GM12878 (cell line): Measurements from ENCODE around the gene LCP1. TPM values are rescaled to one million over a fixed set of nuclear protein-coding genes. Genes with fewer than 3 reads are reported as not detected.
A peak's percentile ranks its signal among the peaks of the same experiment; 100 is the strongest.

Experiments
- ATAC-seq: fragments of 200-7000 bp; cut with Tn5 transposase; 3 replicates; pipeline ENCODE4 v1.9.1; 2020; ENCODE audit warnings: mild to moderate bottlenecking, moderate library complexity
- BruUV-seq: library from RNA; stranded (reverse); fragments of 400-500 nt; replicated peaks from 2 replicates; lab custom pipeline; 2021; lab: Mats Ljungman, UMichigan
- CTCF ChIA-PET: fragments of 300-600 bp; sonication (Branson Sonifier 250); formaldehyde crosslinking; extraction: SDS; loops from one replicate; lab custom pipeline; 2021; ENCODE audit warnings: inconsistent platforms; lab: Yijun Ruan, JAX
- POLR2A ChIA-PET: fragments of 350-600 bp; formaldehyde crosslinking; extraction: SDS; loops from one replicate; lab custom pipeline; 2021; ENCODE audit warnings: inconsistent platforms; lab: Charles Lee
- RAD21 ChIA-PET: fragments of 300-600 bp; sonication (Branson Sonifier 250); formaldehyde crosslinking; loops from one replicate; lab custom pipeline; 2023; ENCODE audit warnings: antibody characterized with exemption; ENCODE audit not compliant: unreplicated experiment; lab: Charles Lee
- SMC1A ChIA-PET: fragments of 300-600 bp; sonication (Branson Sonifier 250); formaldehyde crosslinking; loops from one replicate; lab custom pipeline; 2023; ENCODE audit not compliant: unreplicated experiment, uncharacterized antibody; lab: Charles Lee
- DNase-seq: peaks from one replicate; pipeline ENCODE4 v3.0.0-alpha.2; 2011; ENCODE audit warnings: low read depth, low spot score
- FAIRE-seq: peaks from 3 replicates; lab custom pipeline; 2011; peaks lifted over from hg19 to GRCh38; lab: Jason Lieb, UNC
- H2AFZ ChIP-seq: 2 replicates; pipeline ENCODE4 v1.6.0; 2011; ENCODE audit warnings: low read depth, low read length, control low read depth; ENCODE audit not compliant: control insufficient read depth
- H3K27ac ChIP-seq: 2 replicates; pipeline ENCODE4 v1.5.1; 2011; ENCODE audit warnings: control low read depth; ENCODE audit not compliant: control insufficient read depth, insufficient read depth
- H3K27me3 ChIP-seq, 2 experiments: replicated peaks in 1 of 2; 2 replicates each; pipeline versions ENCODE4 v1.6.0 to v1.6.1; 2011; ENCODE audit warnings: low read length in 1 of 2; ENCODE audit not compliant: control insufficient read depth in 2 of 2, insufficient read depth in 2 of 2
- H3K36me3 ChIP-seq, 2 experiments: 2 replicates each; pipeline ENCODE4 v1.5.1; 2011; ENCODE audit warnings: low read length in 1 of 2; ENCODE audit not compliant: control insufficient read depth in 2 of 2, insufficient read depth in 2 of 2
- H3K4me1 ChIP-seq: 2 replicates; pipeline ENCODE4 v1.6.1; 2011; ENCODE audit warnings: mild to moderate bottlenecking, low read length, moderate library complexity, mixed read lengths; ENCODE audit not compliant: control insufficient read depth, insufficient read depth
- H3K4me2 ChIP-seq: 2 replicates; pipeline ENCODE4 v1.6.0; 2011; ENCODE audit warnings: control low read depth; ENCODE audit not compliant: control insufficient read depth, insufficient read depth
- H3K4me3 ChIP-seq: fragments of 200-600 bp; sonication (generic); 2 replicates; pipeline ENCODE4 v1.5.1; 2016
- H3K79me2 ChIP-seq: 2 replicates; pipeline ENCODE4 v1.6.0; 2011; ENCODE audit warnings: low read length; ENCODE audit not compliant: control insufficient read depth, insufficient read depth
- H3K9ac ChIP-seq: 2 replicates; pipeline ENCODE4 v1.8.0; 2011; ENCODE audit warnings: low read length, control low read depth, mixed read lengths; ENCODE audit not compliant: control insufficient read depth, insufficient read depth
- H3K9me3 ChIP-seq: replicated peaks from 3 replicates; pipeline ENCODE4 v1.5.1; 2011; ENCODE audit warnings: mild to moderate bottlenecking, low read length; ENCODE audit not compliant: control insufficient read depth, insufficient read depth
- H4K20me1 ChIP-seq: 2 replicates; pipeline ENCODE4 v1.6.0; 2011; ENCODE audit not compliant: control insufficient read depth, insufficient read depth
- ATF2 ChIP-seq: IDR thresholded peaks from 2 replicates; pipeline ENCODE4 v1.6.1; 2012; ENCODE audit warnings: low read length, inconsistent platforms
- BMI1 ChIP-seq: fragments of 450-650 bp; IDR thresholded peaks from 2 replicates; pipeline ENCODE4 v1.6.1; 2016; ENCODE audit warnings: mild to moderate bottlenecking, moderate library complexity, borderline replicate concordance
- CBX3 ChIP-seq: fragments of 200-600 bp; sonication (generic); IDR thresholded peaks from 2 replicates; pipeline ENCODE4 v1.6.1; 2016; ENCODE audit warnings: low read depth, borderline replicate concordance
- E2F4 ChIP-seq: IDR thresholded peaks from 2 replicates; pipeline ENCODE4 v1.6.1; 2012; ENCODE audit warnings: low read depth, low read length, improper control_type of control experiment
- ELK1 ChIP-seq: IDR thresholded peaks from 2 replicates; pipeline ENCODE4 v1.6.1; 2012; ENCODE audit warnings: low read depth, low read length, improper control_type of control experiment
- IKZF1 ChIP-seq: fragments of 450-650 bp; conservative IDR thresholded peaks from 2 replicates; pipeline ENCODE4 v1.6.1; 2017; ENCODE audit warnings: antibody characterized with exemption, mild to moderate bottlenecking
- PAX8 ChIP-seq: fragments of 450-650 bp; IDR thresholded peaks from 2 replicates; pipeline ENCODE4 v1.6.1; 2017; ENCODE audit warnings: mild to moderate bottlenecking, moderate library complexity
- RAD51 ChIP-seq: fragments of 450-650 bp; IDR thresholded peaks from 2 replicates; pipeline ENCODE4 v1.6.1; 2016; ENCODE audit warnings: moderate library complexity, mild to moderate bottlenecking, inconsistent platforms
- SPI1 ChIP-seq: IDR thresholded peaks from 2 replicates; pipeline ENCODE4 v1.6.1; 2011; ENCODE audit warnings: low read depth, mild to moderate bottlenecking, low read length, moderate library complexity, borderline replicate concordance; ENCODE audit not compliant: insufficient read depth
- YY1 ChIP-seq: IDR thresholded peaks from 2 replicates; pipeline ENCODE4 v1.6.1; 2011; ENCODE audit warnings: low read depth, mild to moderate bottlenecking, low read length
- in situ Hi-C: fragments of 300-500 bp; cut with MboI; formaldehyde crosslinking; loops from 9 replicates; pipeline ENCODE4 v1.14.3; 2018; ENCODE audit warnings: mixed read lengths
- intact Hi-C: fragments of 100-400 bp; cut with micrococcal nuclease; formaldehyde crosslinking; loops from one replicate; pipeline ENCODE4 v1.14.2; 2022; ENCODE audit not compliant: unreplicated experiment
- polyA plus RNA-seq, 11 experiments: library from polyadenylated mRNA; depleted of rRNA in 4 of 11; unstranded in 6 of 11; stranded (reverse) in 5 of 11; fragments of >200 nt; fragmentation: Nextera tagmentation in 4 of 11; fragmentation: Illumina TruSeq in 1 of 11; extraction: Ambion mirVana in 4 of 11; extraction: Trizol in 1 of 11; gene quantifications; 1 replicate in 1 of 11; 2 replicates in 10 of 11; pipeline versions ENCODE4 v1.2.1 to v1.2.3, GENCODE V29; 2011 to 2016; ENCODE audit warnings: inconsistent platforms in 2 of 11, missing spikeins in 2 of 11, low read depth in 1 of 11
- total RNA-seq, 4 experiments: library from RNA; depleted of rRNA in 3 of 4; stranded (reverse); fragments of >200 nt in 3 of 4; fragmentation: Illumina TruSeq in 1 of 4; extraction: Trizol in 1 of 4; gene quantifications; 2 replicates each; pipeline versions ENCODE4 v1.2.1 to v1.2.3, GENCODE V29; 2013 to 2021
- TF ChIP-seq, protein P1 (sequence below): IDR thresholded peaks from 2 replicates; pipeline ENCODE4 v1.6.1; 2012; ENCODE audit warnings: mild to moderate bottlenecking, low read depth, low read length
- TF ChIP-seq, protein P2 (sequence below): IDR thresholded peaks from 2 replicates; pipeline ENCODE4 v1.6.1; 2011; ENCODE audit warnings: low read depth, low read length, improper control_type of control experiment, borderline replicate concordance

LCP1 gene
- total and polyA plus RNA-seq, 10 of the 15 experiments (the other 5 are each of a cell fraction or from before 2014, with no cell fraction given): 775 to 2,201 (median 1,556) TPM

DNA sequence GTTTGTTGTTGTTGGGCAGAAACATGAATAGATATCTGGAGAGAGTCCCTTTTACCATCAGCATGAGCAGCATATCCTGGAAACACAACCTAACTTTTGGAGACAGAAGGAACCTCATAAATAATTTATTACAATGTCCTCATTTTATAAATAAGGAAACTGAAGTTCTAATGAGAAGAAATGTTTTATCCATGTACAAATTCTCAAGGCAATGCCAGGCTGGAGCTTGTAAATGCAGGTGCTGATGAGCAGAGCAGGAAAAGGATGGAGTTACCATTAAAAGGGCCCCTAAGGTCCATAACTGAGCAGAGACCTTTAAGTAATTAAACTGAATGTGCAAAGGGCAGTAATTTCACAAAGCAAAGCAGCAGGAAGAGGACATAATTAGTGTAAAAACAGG is 17.3 kb downstream of the LCP1 start:
- peaks cover 7 to 20% of the 10 kb centered on the region in 2 experiments for H3K36me3 ChIP-seq
- ChIA-PET CTCF (interaction anchor here (0.7 to 2.0 kb wide), 6 partner anchors 9 to 159 kb away, joined by 3 to 4 read pairs (median 3); partner anchors contain the start of gene LCP1), RAD21 (interaction anchor here (9.7 kb wide), 1 partner anchor 14 kb away, joined by 184 read pairs; the partner anchor contains the start of gene LCP1), POLR2A (interaction anchor here (6.4 kb wide), 1 partner anchor 12 kb away, joined by 95 read pairs; no protein-coding TSS in a partner anchor), SMC1A (interaction anchor here (16.5 kb wide), 1 partner anchor 12 kb away, joined by 295 read pairs; the partner anchor contains the start of gene LCP1)
- FAIRE-seq (no peak), DNase-seq (no peak), ATAC-seq (no peak)
- peak overlapping the region; percentile 96 for H3K4me2 ChIP-seq
- H4K20me1 ChIP-seq: peaks cover 7% of the 10 kb centered on the region
- H2AFZ ChIP-seq: no peak overlapping the region
- H3K27me3 ChIP-seq: no peaks in the 10 kb centered on the region
- H3K79me2 ChIP-seq: peaks cover 93% of the 10 kb centered on the region
- BruUV-seq: no TSS peak
- H3K4me1 ChIP-seq: peaks cover 39% of the 10 kb centered on the region
- no peaks in the 10 kb centered on the region for H3K9me3 ChIP-seq
- H3K4me3 ChIP-seq: peak overlapping the region; percentile 48
- in situ Hi-C loops: no loop called here
- no peak overlapping the region for H3K9ac ChIP-seq
- intact Hi-C loops: loop anchor here (5.0 kb wide), 1 partner anchor 747 kb away; the partner anchor contains the start of gene SLC25A30
- H3K27ac ChIP-seq: peak overlapping the region; percentile 54
- TF ChIP-seq CBX3 (no peak), BMI1 (no peak), ELK1 (no peak), SPI1 (no peak), ATF2 (no peak), YY1 (no peak), PAX8 (no peak), IKZF1 (no peak), RAD51 (no peak), E2F4 (no peak)
- TF ChIP-seq, protein P1, sequence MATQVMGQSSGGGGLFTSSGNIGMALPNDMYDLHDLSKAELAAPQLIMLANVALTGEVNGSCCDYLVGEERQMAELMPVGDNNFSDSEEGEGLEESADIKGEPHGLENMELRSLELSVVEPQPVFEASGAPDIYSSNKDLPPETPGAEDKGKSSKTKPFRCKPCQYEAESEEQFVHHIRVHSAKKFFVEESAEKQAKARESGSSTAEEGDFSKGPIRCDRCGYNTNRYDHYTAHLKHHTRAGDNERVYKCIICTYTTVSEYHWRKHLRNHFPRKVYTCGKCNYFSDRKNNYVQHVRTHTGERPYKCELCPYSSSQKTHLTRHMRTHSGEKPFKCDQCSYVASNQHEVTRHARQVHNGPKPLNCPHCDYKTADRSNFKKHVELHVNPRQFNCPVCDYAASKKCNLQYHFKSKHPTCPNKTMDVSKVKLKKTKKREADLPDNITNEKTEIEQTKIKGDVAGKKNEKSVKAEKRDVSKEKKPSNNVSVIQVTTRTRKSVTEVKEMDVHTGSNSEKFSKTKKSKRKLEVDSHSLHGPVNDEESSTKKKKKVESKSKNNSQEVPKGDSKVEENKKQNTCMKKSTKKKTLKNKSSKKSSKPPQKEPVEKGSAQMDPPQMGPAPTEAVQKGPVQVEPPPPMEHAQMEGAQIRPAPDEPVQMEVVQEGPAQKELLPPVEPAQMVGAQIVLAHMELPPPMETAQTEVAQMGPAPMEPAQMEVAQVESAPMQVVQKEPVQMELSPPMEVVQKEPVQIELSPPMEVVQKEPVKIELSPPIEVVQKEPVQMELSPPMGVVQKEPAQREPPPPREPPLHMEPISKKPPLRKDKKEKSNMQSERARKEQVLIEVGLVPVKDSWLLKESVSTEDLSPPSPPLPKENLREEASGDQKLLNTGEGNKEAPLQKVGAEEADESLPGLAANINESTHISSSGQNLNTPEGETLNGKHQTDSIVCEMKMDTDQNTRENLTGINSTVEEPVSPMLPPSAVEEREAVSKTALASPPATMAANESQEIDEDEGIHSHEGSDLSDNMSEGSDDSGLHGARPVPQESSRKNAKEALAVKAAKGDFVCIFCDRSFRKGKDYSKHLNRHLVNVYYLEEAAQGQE: no peak
- TF ChIP-seq, protein P2, sequence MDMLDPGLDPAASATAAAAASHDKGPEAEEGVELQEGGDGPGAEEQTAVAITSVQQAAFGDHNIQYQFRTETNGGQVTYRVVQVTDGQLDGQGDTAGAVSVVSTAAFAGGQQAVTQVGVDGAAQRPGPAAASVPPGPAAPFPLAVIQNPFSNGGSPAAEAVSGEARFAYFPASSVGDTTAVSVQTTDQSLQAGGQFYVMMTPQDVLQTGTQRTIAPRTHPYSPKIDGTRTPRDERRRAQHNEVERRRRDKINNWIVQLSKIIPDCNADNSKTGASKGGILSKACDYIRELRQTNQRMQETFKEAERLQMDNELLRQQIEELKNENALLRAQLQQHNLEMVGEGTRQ: no peak
